Neuronal stem cell (in vitro differentiated cells): ENCODE results near the gene TMEM156.

Experiments used
- DNase-seq: peaks from one replicate; pipeline ENCODE4 v3.0.0-alpha.2; 2013; ENCODE audit warnings: low spot score
- H2AFZ ChIP-seq: one replicate; pipeline ENCODE4 v1.6.1; 2013; ENCODE audit warnings: mild to moderate bottlenecking, low read length, inconsistent platforms
- H2AK5ac ChIP-seq: 2 replicates; pipeline ENCODE4 v1.6.1; 2013; ENCODE audit warnings: low read depth, mild to moderate bottlenecking, inconsistent platforms, low read length, moderate library complexity, mixed read lengths
- H2BK120ac ChIP-seq: 2 replicates; pipeline ENCODE4 v1.6.1; 2013; ENCODE audit warnings: low read depth, mild to moderate bottlenecking, inconsistent platforms, low read length, moderate library complexity, mixed read lengths
- H2BK12ac ChIP-seq: one replicate; pipeline ENCODE4 v1.6.1; 2013; ENCODE audit warnings: low read length, inconsistent platforms
- H2BK15ac ChIP-seq: 2 replicates; pipeline ENCODE4 v1.6.1; 2013; ENCODE audit warnings: mild to moderate bottlenecking, low read length, inconsistent platforms, mixed read lengths
- H2BK5ac ChIP-seq: one replicate; pipeline ENCODE4 v1.6.1; 2013; ENCODE audit warnings: inconsistent platforms, mild to moderate bottlenecking, low read length, moderate library complexity
- H3K14ac ChIP-seq: one replicate; pipeline ENCODE4 v1.6.1; 2013; ENCODE audit warnings: low read length, inconsistent platforms
- H3K18ac ChIP-seq: 2 replicates; pipeline ENCODE4 v1.6.1; 2013; ENCODE audit warnings: low read length, inconsistent platforms
- H3K23ac ChIP-seq: 2 replicates; pipeline ENCODE4 v1.6.1; 2013; ENCODE audit warnings: low read depth, mild to moderate bottlenecking, mixed read lengths, low read length, inconsistent platforms; ENCODE audit not compliant: poor library complexity
- H3K27ac ChIP-seq: replicated peaks from 3 replicates; pipeline ENCODE4 v1.5.1; 2013; ENCODE audit warnings: low read length, inconsistent platforms
- H3K27me3 ChIP-seq, 3 experiments: 2 replicates each; pipeline ENCODE4 v1.6.1; 2013; ENCODE audit warnings: low read length in 3 of 3, mild to moderate bottlenecking in 2 of 3, inconsistent platforms in 1 of 3, low read depth in 1 of 3, mixed read lengths in 1 of 3, moderate library complexity in 1 of 3; ENCODE audit not compliant: control insufficient read depth in 3 of 3, insufficient read depth in 3 of 3
- H3K36me3 ChIP-seq, 2 donors: replicated peaks in 1 of 2; 2 replicates each; pipeline ENCODE4 v1.6.1; 2013; ENCODE audit warnings: low read length in 2 of 2; ENCODE audit not compliant: control insufficient read depth in 2 of 2, insufficient read depth in 2 of 2
- H3K4ac ChIP-seq: 2 replicates; pipeline ENCODE4 v1.6.1; 2013; ENCODE audit warnings: inconsistent platforms, mild to moderate bottlenecking, low read length, moderate library complexity
- H3K4me1 ChIP-seq, 2 donors: 1 replicate in 1 of 2; 2 replicates in 1 of 2; pipeline ENCODE4 v1.6.1; 2013; ENCODE audit warnings: low read length in 2 of 2, low read depth in 1 of 2; ENCODE audit not compliant: control insufficient read depth in 2 of 2, insufficient read depth in 1 of 2
- H3K4me2 ChIP-seq: one replicate; pipeline ENCODE4 v1.6.1; 2013; ENCODE audit warnings: mild to moderate bottlenecking, low read length, inconsistent platforms; ENCODE audit not compliant: insufficient read depth, poor library complexity, severe bottlenecking
- H3K4me3 ChIP-seq, 2 donors: 2 replicates each; pipeline ENCODE4 v1.5.1; 2013; ENCODE audit warnings: low read length in 2 of 2, mild to moderate bottlenecking in 2 of 2, inconsistent platforms in 1 of 2, moderate library complexity in 1 of 2
- H3K79me1 ChIP-seq: one replicate; pipeline ENCODE4 v1.6.1; 2013; ENCODE audit warnings: low read depth, mild to moderate bottlenecking, inconsistent platforms, low read length, moderate library complexity
- H3K9ac ChIP-seq: one replicate; pipeline ENCODE4 v1.6.1; 2013; ENCODE audit warnings: mild to moderate bottlenecking, low read depth, low read length, inconsistent platforms; ENCODE audit not compliant: poor library complexity
- H3K9me3 ChIP-seq, 2 donors: replicated peaks in 1 of 2; 2 replicates each; pipeline versions ENCODE3 to v1.6.1; 2013; ENCODE audit warnings: low read length in 2 of 2, mild to moderate bottlenecking in 2 of 2, inconsistent platforms in 1 of 2, low read depth in 1 of 2, mixed read lengths in 1 of 2, moderate library complexity in 1 of 2; ENCODE audit not compliant: control insufficient read depth in 2 of 2, insufficient read depth in 1 of 2
- H4K8ac ChIP-seq: one replicate; pipeline ENCODE4 v1.6.1; 2013; ENCODE audit warnings: low read depth, mild to moderate bottlenecking, inconsistent platforms, low read length, moderate library complexity
- H4K91ac ChIP-seq: one replicate; pipeline ENCODE4 v1.6.1; 2013; ENCODE audit warnings: low read length, low read depth, mild to moderate bottlenecking, inconsistent platforms; ENCODE audit not compliant: poor library complexity
- WGBS, 2 donors: extraction: QIAGEN DNeasy Blood & Tissue Kit; methylation state at CpG; one replicate each; pipeline ENCODE4 v1.1.7; 2013; ENCODE audit warnings: missing lambda C conversion rate in 2 of 2, mixed read lengths in 1 of 2; ENCODE audit not compliant: insufficient read length in 2 of 2, insufficient replicate concordance in 1 of 2; ENCODE audit errors: extremely low coverage in 2 of 2; 5-methylcytosine and 5-hydroxymethylcytosine counted together

The TMEM156 gene

GRCh38 chr4:38921151-38921550 lies 111.1 kb downstream of the TMEM156 start:
- H4K8ac ChIP-seq = no peak overlapping the region
- no peak overlapping the region for H4K91ac ChIP-seq
- no peak overlapping the region for H3K4me2 ChIP-seq
- no peak overlapping the region for H2BK12ac ChIP-seq
- H3K27me3 ChIP-seq = no peaks in the 10 kb centered on the region
- no CpG with 5 or more reads among the region's 3 CpGs for WGBS, 2 donors
- H3K27ac ChIP-seq = no peak overlapping the region
- DNase-seq = no peak
- H3K14ac ChIP-seq = no peak overlapping the region
- H3K79me1 ChIP-seq = no peaks in the 10 kb centered on the region
- no peaks in the 10 kb centered on the region for H3K9me3 ChIP-seq
- no peak overlapping the region for H2AK5ac ChIP-seq
- H3K9ac ChIP-seq = no peak overlapping the region
- no peak overlapping the region for H3K23ac ChIP-seq
- no peak overlapping the region for H3K4me3 ChIP-seq
- H3K4me1 ChIP-seq = peaks cover 4 to 10% of the 10 kb centered on the region in 2 donors
- no peak overlapping the region for H2BK120ac ChIP-seq
- no peak overlapping the region for H2AFZ ChIP-seq
- H2BK5ac ChIP-seq = no peak overlapping the region
- H3K18ac ChIP-seq = no peak overlapping the region
- no peak overlapping the region for H3K4ac ChIP-seq
- H3K36me3 ChIP-seq = no peaks in the 10 kb centered on the region
- H2BK15ac ChIP-seq = no peak overlapping the region

DNA sequence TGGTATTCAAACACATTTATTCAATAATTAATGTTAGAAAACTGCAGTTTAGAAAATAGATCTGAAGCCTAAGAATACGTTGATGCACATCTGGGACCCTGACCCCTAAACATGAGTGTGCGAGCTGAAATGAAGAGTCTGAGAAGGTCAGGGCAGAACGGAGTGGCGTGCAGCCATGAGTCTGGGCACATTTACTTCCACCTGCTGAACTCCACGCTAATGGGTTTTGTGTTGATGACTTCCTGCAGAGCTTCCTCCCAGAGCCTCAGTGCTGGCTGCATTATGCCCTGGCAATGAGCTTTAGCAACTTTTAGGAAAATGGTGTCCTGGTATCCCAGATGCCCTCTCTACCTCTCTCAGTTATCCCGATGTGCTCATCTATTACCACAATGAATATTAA lies 111.5 kb downstream of the TMEM156 start:
- no peak overlapping the region for H3K4me2 ChIP-seq
- H3K27me3 ChIP-seq = no peaks in the 10 kb centered on the region
- H2AFZ ChIP-seq = no peak overlapping the region
- H3K4me3 ChIP-seq = no peak overlapping the region
- no peaks in the 10 kb centered on the region for H3K36me3 ChIP-seq
- no CpG with 5 or more reads among the region's 6 CpGs for WGBS, 2 donors
- no peak overlapping the region for H2BK15ac ChIP-seq
- H2BK120ac ChIP-seq = no peak overlapping the region
- no peak overlapping the region for H3K23ac ChIP-seq
- DNase-seq = no peak
- no peak overlapping the region for H2AK5ac ChIP-seq
- no peaks in the 10 kb centered on the region for H3K79me1 ChIP-seq
- H2BK5ac ChIP-seq = no peak overlapping the region
- no peak overlapping the region for H4K91ac ChIP-seq
- H3K9me3 ChIP-seq = no peaks in the 10 kb centered on the region
- no peak overlapping the region for H2BK12ac ChIP-seq
- H3K27ac ChIP-seq = no peak overlapping the region
- H3K4ac ChIP-seq = no peak overlapping the region
- H3K9ac ChIP-seq = no peak overlapping the region
- no peak overlapping the region for H4K8ac ChIP-seq
- peaks cover 4 to 9% of the 10 kb centered on the region in 2 donors for H3K4me1 ChIP-seq
- H3K18ac ChIP-seq = no peak overlapping the region
- H3K14ac ChIP-seq = no peak overlapping the region

DNA sequence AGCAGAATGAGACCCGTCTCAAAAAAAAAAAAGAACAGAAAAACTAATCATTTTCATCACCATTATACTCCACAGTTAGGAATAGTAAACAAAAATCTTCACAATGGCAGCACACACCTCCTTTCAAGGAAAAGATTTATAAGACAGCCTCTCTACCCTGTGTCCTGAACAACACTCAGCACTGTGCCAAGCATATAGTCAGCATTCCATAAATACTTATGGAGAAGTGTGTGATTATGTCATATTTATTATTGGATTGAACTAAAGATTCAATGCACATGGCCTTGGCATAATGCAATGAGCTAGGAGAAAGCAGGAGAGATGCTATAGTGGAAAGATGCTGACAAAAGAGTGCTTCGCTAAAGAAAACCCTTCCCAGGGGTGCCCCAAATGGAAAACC lies 112.0 kb downstream of the TMEM156 start:
- no CpG with 5 or more reads among the region's 2 CpGs for WGBS, 2 donors
- no peak overlapping the region for H3K4me3 ChIP-seq
- no peak overlapping the region for H2BK15ac ChIP-seq
- no peaks in the 10 kb centered on the region for H3K36me3 ChIP-seq
- no peak overlapping the region for H3K14ac ChIP-seq
- no peak overlapping the region for H2BK5ac ChIP-seq
- H3K18ac ChIP-seq = no peak overlapping the region
- no peak overlapping the region for H3K4ac ChIP-seq
- H3K27ac ChIP-seq = no peak overlapping the region
- H2BK120ac ChIP-seq = no peak overlapping the region
- DNase-seq = no peak
- H3K4me1 ChIP-seq = peaks cover 4 to 9% of the 10 kb centered on the region in 2 donors
- no peak overlapping the region for H4K8ac ChIP-seq
- no peak overlapping the region for H3K9ac ChIP-seq
- H2AK5ac ChIP-seq = no peak overlapping the region
- no peaks in the 10 kb centered on the region for H3K79me1 ChIP-seq
- H2AFZ ChIP-seq = no peak overlapping the region
- no peak overlapping the region for H3K23ac ChIP-seq
- H3K4me2 ChIP-seq = no peak overlapping the region
- no peaks in the 10 kb centered on the region for H3K9me3 ChIP-seq
- H4K91ac ChIP-seq = no peak overlapping the region
- H2BK12ac ChIP-seq = no peak overlapping the region
- H3K27me3 ChIP-seq = no peaks in the 10 kb centered on the region

GRCh38 chr4:38919494-38919893 lies 112.7 kb downstream of the TMEM156 start:
- H3K18ac ChIP-seq = no peak overlapping the region
- H4K91ac ChIP-seq = no peak overlapping the region
- no peak overlapping the region for H3K23ac ChIP-seq
- no peaks in the 10 kb centered on the region for H3K79me1 ChIP-seq
- DNase-seq = no peak
- no peak overlapping the region for H3K4me2 ChIP-seq
- no peaks in the 10 kb centered on the region for H3K36me3 ChIP-seq
- H3K9me3 ChIP-seq = no peaks in the 10 kb centered on the region
- peaks cover 2 to 5% of the 10 kb centered on the region in 2 donors for H3K4me1 ChIP-seq
- no peak overlapping the region for H2BK5ac ChIP-seq
- no peak overlapping the region for H3K4me3 ChIP-seq
- no peak overlapping the region for H2AK5ac ChIP-seq
- no peak overlapping the region for H2BK15ac ChIP-seq
- no peaks in the 10 kb centered on the region for H3K27me3 ChIP-seq
- no peak overlapping the region for H2BK120ac ChIP-seq
- H4K8ac ChIP-seq = no peak overlapping the region
- H2AFZ ChIP-seq = no peak overlapping the region
- WGBS, 2 donors = no CpG with 5 or more reads among the region's 3 CpGs
- no peak overlapping the region for H2BK12ac ChIP-seq
- no peak overlapping the region for H3K9ac ChIP-seq
- H3K14ac ChIP-seq = no peak overlapping the region
- no peak overlapping the region for H3K27ac ChIP-seq
- H3K4ac ChIP-seq = no peak overlapping the region
